Loucy (cell line): ENCODE data around the gene CREBBP.

Experiments
- H2AFZ ChIP-seq: fragments of 200-600 bp; sonication (generic); 2 replicates; pipeline ENCODE4 v1.6.0; 2016; ENCODE audit warnings: antibody characterized with exemption, mild to moderate bottlenecking, low read length, moderate library complexity
- H3F3A ChIP-seq: fragments of 200-600 bp; 2 replicates; pipeline ENCODE4 v1.6.0; 2016; ENCODE audit warnings: antibody characterized with exemption, low read depth, mild to moderate bottlenecking
- H3K27me3 ChIP-seq: fragments of 200-600 bp; sonication (generic); 2 replicates; pipeline ENCODE4 v1.6.1; 2014; ENCODE audit warnings: low read length, mild to moderate bottlenecking; ENCODE audit not compliant: insufficient read depth, poor library complexity, severe bottlenecking
- H3K36me3 ChIP-seq: fragments of 200-600 bp; sonication (generic); 2 replicates; pipeline ENCODE4 v1.6.1; 2016; ENCODE audit warnings: low read length; ENCODE audit not compliant: insufficient read depth
- H3K4me1 ChIP-seq: fragments of 200-600 bp; sonication (generic); 2 replicates; pipeline ENCODE4 v1.5.1; 2014; ENCODE audit warnings: low read length, mild to moderate bottlenecking; ENCODE audit not compliant: insufficient read depth, poor library complexity, severe bottlenecking
- H3K4me2 ChIP-seq: fragments of 200-600 bp; sonication (generic); 2 replicates; pipeline ENCODE4 v1.6.0; 2014; ENCODE audit warnings: antibody characterized with exemption, low read length, low read depth, mild to moderate bottlenecking; ENCODE audit not compliant: poor library complexity, severe bottlenecking
- H3K4me3 ChIP-seq: fragments of 200-600 bp; sonication (generic); 2 replicates; pipeline ENCODE4 v1.5.1; 2014; ENCODE audit warnings: low read length, mild to moderate bottlenecking, mixed read lengths; ENCODE audit not compliant: poor library complexity, severe bottlenecking
- H3K79me2 ChIP-seq: fragments of 200-600 bp; sonication (generic); 2 replicates; pipeline ENCODE4 v1.6.1; 2014; ENCODE audit warnings: low read length; ENCODE audit not compliant: insufficient read depth
- H3K9ac ChIP-seq: fragments of 200-600 bp; sonication (generic); 2 replicates; pipeline ENCODE4 v1.6.0; 2014; ENCODE audit warnings: mild to moderate bottlenecking, low read depth, low read length, moderate library complexity; ENCODE audit not compliant: poor library complexity, severe bottlenecking
- H3K9me2 ChIP-seq: fragments of 200-600 bp; sonication (generic); replicated peaks from 2 replicates; pipeline ENCODE4 v1.6.1; 2016; ENCODE audit warnings: low read depth, low read length, mixed read lengths
- H3K9me3 ChIP-seq: fragments of 200-600 bp; sonication (generic); 2 replicates; pipeline ENCODE4 v1.6.1; 2014; ENCODE audit warnings: mild to moderate bottlenecking, antibody characterized with exemption, low read length, low read depth; ENCODE audit not compliant: insufficient read depth
- H4K20me1 ChIP-seq: fragments of 200-600 bp; sonication (generic); 2 replicates; pipeline ENCODE4 v1.6.0; 2014; ENCODE audit warnings: antibody characterized with exemption, low read length, mild to moderate bottlenecking; ENCODE audit not compliant: insufficient read depth, poor library complexity, severe bottlenecking
- CTCF ChIP-seq: fragments of 200-600 bp; sonication (generic); conservative IDR thresholded peaks from 2 replicates; pipeline ENCODE4 v1.5.1; 2014; ENCODE audit warnings: mild to moderate bottlenecking, antibody characterized with exemption, low read length
- EZH2phosphoT487 ChIP-seq: fragments of 200-600 bp; IDR thresholded peaks from 2 replicates; pipeline ENCODE4 v1.6.1; 2018; ENCODE audit warnings: antibody characterized with exemption, mild to moderate bottlenecking, moderate library complexity, borderline replicate concordance

The CREBBP gene

GRCh38 chr16:3767333-3767986 is 113.1 kb downstream of the CREBBP start:
- Histone ChIP-seq H3K4me1 (no peaks in the 10 kb centered on the region), H3F3A (no peaks in the 10 kb centered on the region), H2AFZ (no peak overlapping the region), H3K27me3 (no peaks in the 10 kb centered on the region), H3K4me2 (no peak overlapping the region), H3K9me3 (no peaks in the 10 kb centered on the region), H3K9me2 (no peaks in the 10 kb centered on the region), H3K9ac (no peak overlapping the region), H3K79me2 (no peaks in the 10 kb centered on the region), H3K36me3 (peaks cover 26% of the 10 kb centered on the region; the same call in 1 of the 2 replicates), H4K20me1 (no peaks in the 10 kb centered on the region), H3K4me3 (no peak overlapping the region)
- no peak for TF ChIP-seq CTCF
- TF ChIP-seq EZH2phosphoT487: no peak

GRCh38 chr16:3766177-3766576 is 114.3 kb downstream of the CREBBP start:
- Histone ChIP-seq H3K4me1 (no peaks in the 10 kb centered on the region), H4K20me1 (no peaks in the 10 kb centered on the region), H3K27me3 (no peaks in the 10 kb centered on the region), H3K36me3 (peaks cover 35% of the 10 kb centered on the region; the same call in 1 of the 2 replicates), H3K9me3 (no peaks in the 10 kb centered on the region), H3F3A (no peaks in the 10 kb centered on the region), H3K4me2 (no peak overlapping the region), H3K4me3 (no peak overlapping the region), H3K9ac (no peak overlapping the region), H3K79me2 (no peaks in the 10 kb centered on the region), H2AFZ (no peak overlapping the region), H3K9me2 (no peaks in the 10 kb centered on the region)
- TF ChIP-seq CTCF: no peak
- no peak for TF ChIP-seq EZH2phosphoT487

- Histone ChIP-seq H3K36me3 (peaks cover 35% of the 10 kb centered on the region; the same call in 1 of the 2 replicates), H3K9ac (no peak overlapping the region), H3K4me3 (no peak overlapping the region), H3F3A (no peaks in the 10 kb centered on the region), H4K20me1 (no peaks in the 10 kb centered on the region), H3K9me3 (no peaks in the 10 kb centered on the region), H2AFZ (no peak overlapping the region), H3K4me1 (no peaks in the 10 kb centered on the region), H3K27me3 (no peaks in the 10 kb centered on the region), H3K4me2 (no peak overlapping the region), H3K79me2 (no peaks in the 10 kb centered on the region), H3K9me2 (no peaks in the 10 kb centered on the region)
- TF ChIP-seq EZH2phosphoT487 (no peak), CTCF (no peak)
Measured at GRCh38 chr16:3764409-3764808, 116.1 kb downstream of the CREBBP start.
